ENCODE data around the gene FGF5. TPM values are rescaled to one million over a fixed set of nuclear protein-coding genes. Genes with fewer than 3 reads are reported as not detected.

Gene FGF5
- total RNA-seq, 1 experiment from 2014 or later, result not detected

DNA sequence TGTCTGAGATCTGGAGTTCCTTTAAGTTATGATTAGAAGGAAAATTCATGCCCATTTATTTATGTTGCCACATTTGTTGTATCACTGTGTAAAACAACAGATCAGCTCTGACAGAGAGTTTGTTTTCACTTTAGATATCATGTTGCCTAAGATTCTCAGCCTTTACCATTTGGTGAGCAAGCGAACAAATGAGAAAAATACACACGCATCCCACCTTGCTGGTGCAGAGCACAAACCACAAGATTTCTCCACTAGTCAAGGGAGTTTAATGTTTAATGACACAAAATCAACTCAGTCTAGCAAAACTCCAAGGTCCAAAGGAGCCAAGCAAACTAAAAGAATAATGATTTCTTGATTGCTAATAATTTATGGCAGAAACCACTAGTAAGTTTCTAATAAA lies 27.7 kb downstream of the FGF5 start:
- no TSS peak for BruUV-seq (replicated peaks)
- H3K9me3 ChIP-seq (ENCODE audit: control insufficient read depth in 1 of 2, insufficient read depth in 1 of 2, low read depth in 1 of 2, low read length in 2 of 2), result no peaks in the 10 kb centered on the region
- H3K36me3 ChIP-seq (ENCODE audit: control insufficient read depth in 1 of 2, insufficient read depth in 2 of 2, low read length in 2 of 2), result no peaks in the 10 kb centered on the region
- TF ChIP-seq, protein P1, sequence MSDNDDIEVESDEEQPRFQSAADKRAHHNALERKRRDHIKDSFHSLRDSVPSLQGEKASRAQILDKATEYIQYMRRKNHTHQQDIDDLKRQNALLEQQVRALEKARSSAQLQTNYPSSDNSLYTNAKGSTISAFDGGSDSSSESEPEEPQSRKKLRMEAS (IDR thresholded peaks at IDR 0.05), result no peak
- no peak for TF ChIP-seq TCF7L2 (IDR thresholded peaks at IDR 0.05; ENCODE audit: borderline replicate concordance, extremely low read depth, insufficient read depth, insufficient read length)
- no peak for TF ChIP-seq JUND (IDR thresholded peaks at IDR 0.05)
- TF ChIP-seq SP1 (IDR thresholded peaks at IDR 0.05; ENCODE audit: low read depth), result no peak
- no peak for TF ChIP-seq CBX3 (IDR thresholded peaks at IDR 0.05; ENCODE audit: low read depth)
- no peak for TF ChIP-seq EGR1 (IDR thresholded peaks at IDR 0.05; ENCODE audit: low read depth)
- no peak for TF ChIP-seq ELF1 (IDR thresholded peaks at IDR 0.05; ENCODE audit: borderline replicate concordance, low read depth)
- no peak for TF ChIP-seq FOSL1 (IDR thresholded peaks at IDR 0.05; ENCODE audit: low read depth)
- TF ChIP-seq SRF (IDR thresholded peaks at IDR 0.05; ENCODE audit: low read depth), result no peak
- H3K4me2 ChIP-seq (ENCODE audit: low read length), result no peak overlapping the region
- intact Hi-C loops (cut with micrococcal nuclease), result no loop called here
- ChIA-PET RAD21 (ENCODE audit: low non-redundant PET in 1 of 2, low total read pairs in 2 of 2, uncharacterized antibody in 2 of 2, unreplicated experiment in 2 of 2) (no interaction called here), CTCF (no interaction called here), POLR2A (no interaction called here)
- H3K4me3 ChIP-seq (replicated peaks in 1 of 2; ENCODE audit: low read depth in 1 of 2, low read length in 2 of 2), result no peak overlapping the region
- no peak for DNase-seq (ENCODE audit: low read depth, low spot score)
- no peaks in the 10 kb centered on the region for H4K20me1 ChIP-seq (ENCODE audit: insufficient read depth)
- no peaks in the 10 kb centered on the region for H3K79me2 ChIP-seq (ENCODE audit: insufficient read depth, low read length)
- H2AFZ ChIP-seq (ENCODE audit: low read depth, low read length, poor library complexity, severe bottlenecking), result no peak overlapping the region
- no peak overlapping the region for H3K27ac ChIP-seq (ENCODE audit: low read depth, low read length)
- H3K27me3 ChIP-seq (ENCODE audit: insufficient read depth, low read length), result peaks cover 52% of the 10 kb centered on the region
- H3K9me2 ChIP-seq (ENCODE audit: insufficient read depth), result no peaks in the 10 kb centered on the region
- no peaks in the 10 kb centered on the region for H3K4me1 ChIP-seq (ENCODE audit: control insufficient read depth in 1 of 2, insufficient read depth in 2 of 2, low read length in 2 of 2)
- ATAC-seq, result no peak
- no peak overlapping the region for H3K9ac ChIP-seq (ENCODE audit: low read length)

DNA sequence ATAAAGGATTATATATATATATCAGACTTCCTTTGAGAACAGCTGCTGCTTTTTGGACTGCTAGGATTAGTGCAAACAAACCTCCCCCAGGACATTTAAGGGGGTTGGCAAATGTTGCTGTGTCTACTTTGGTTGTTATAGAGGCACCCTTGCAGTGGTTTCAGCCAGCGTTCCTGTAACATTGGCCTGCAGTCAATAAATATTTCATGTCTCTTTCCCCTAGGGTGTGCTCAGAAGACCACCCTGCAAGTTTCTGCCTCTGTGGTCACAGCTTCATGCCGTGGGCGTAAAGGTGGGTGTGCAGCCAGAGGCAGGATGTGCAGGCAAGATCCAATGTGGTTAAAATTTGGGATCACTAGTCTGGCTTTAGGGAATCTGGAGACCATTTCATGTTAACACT lies 28.9 kb downstream of the FGF5 start:
- Histone ChIP-seq H3K4me1 (ENCODE audit: control insufficient read depth in 1 of 2, insufficient read depth in 2 of 2, low read length in 2 of 2) (no peaks in the 10 kb centered on the region), H3K4me3 (replicated peaks in 1 of 2; ENCODE audit: low read depth in 1 of 2, low read length in 2 of 2) (no peak overlapping the region), H4K20me1 (ENCODE audit: insufficient read depth) (no peaks in the 10 kb centered on the region), H3K79me2 (ENCODE audit: insufficient read depth, low read length) (no peaks in the 10 kb centered on the region), H2AFZ (ENCODE audit: low read depth, low read length, poor library complexity, severe bottlenecking) (no peak overlapping the region), H3K27me3 (ENCODE audit: insufficient read depth, low read length) (peaks cover 56% of the 10 kb centered on the region), H3K9me3 (ENCODE audit: control insufficient read depth in 1 of 2, insufficient read depth in 1 of 2, low read depth in 1 of 2, low read length in 2 of 2) (no peaks in the 10 kb centered on the region), H3K4me2 (ENCODE audit: low read length) (no peak overlapping the region), H3K27ac (ENCODE audit: low read depth, low read length) (no peak overlapping the region), H3K36me3 (ENCODE audit: control insufficient read depth in 1 of 2, insufficient read depth in 2 of 2, low read length in 2 of 2) (no peaks in the 10 kb centered on the region), H3K9me2 (ENCODE audit: insufficient read depth) (no peaks in the 10 kb centered on the region), H3K9ac (ENCODE audit: low read length) (no peak overlapping the region)
- ChIA-PET RAD21 (ENCODE audit: low non-redundant PET in 1 of 2, low total read pairs in 2 of 2, uncharacterized antibody in 2 of 2, unreplicated experiment in 2 of 2) (no interaction called here), CTCF (no interaction called here), POLR2A (no interaction called here)
- no TSS peak for BruUV-seq (replicated peaks)
- intact Hi-C loops (cut with micrococcal nuclease), result no loop called here
- ATAC-seq, result no peak
- DNase-seq (ENCODE audit: low read depth, low spot score), result no peak
- TF ChIP-seq SRF (IDR thresholded peaks at IDR 0.05; ENCODE audit: low read depth) (no peak), RAD21 (IDR thresholded peaks at IDR 0.05; ENCODE audit: low read depth) (no peak), SIN3A (IDR thresholded peaks at IDR 0.05; ENCODE audit: low read depth) (no peak), TCF7L2 (IDR thresholded peaks at IDR 0.05; ENCODE audit: borderline replicate concordance, extremely low read depth, insufficient read depth, insufficient read length) (no peak), POLR2A (IDR thresholded peaks at IDR 0.05; ENCODE audit: borderline replicate concordance, extremely low read depth, insufficient read depth, insufficient read length) (no peak), POLR2AphosphoS5 (IDR thresholded peaks at IDR 0.05; ENCODE audit: low read depth, low read length) (no peak), SP1 (IDR thresholded peaks at IDR 0.05; ENCODE audit: low read depth) (no peak), JUND (IDR thresholded peaks at IDR 0.05) (no peak), YY1 (IDR thresholded peaks at IDR 0.05; ENCODE audit: extremely low read depth, insufficient replicate concordance, low read depth, low read length) (no peak)
- TF ChIP-seq, protein P2, sequence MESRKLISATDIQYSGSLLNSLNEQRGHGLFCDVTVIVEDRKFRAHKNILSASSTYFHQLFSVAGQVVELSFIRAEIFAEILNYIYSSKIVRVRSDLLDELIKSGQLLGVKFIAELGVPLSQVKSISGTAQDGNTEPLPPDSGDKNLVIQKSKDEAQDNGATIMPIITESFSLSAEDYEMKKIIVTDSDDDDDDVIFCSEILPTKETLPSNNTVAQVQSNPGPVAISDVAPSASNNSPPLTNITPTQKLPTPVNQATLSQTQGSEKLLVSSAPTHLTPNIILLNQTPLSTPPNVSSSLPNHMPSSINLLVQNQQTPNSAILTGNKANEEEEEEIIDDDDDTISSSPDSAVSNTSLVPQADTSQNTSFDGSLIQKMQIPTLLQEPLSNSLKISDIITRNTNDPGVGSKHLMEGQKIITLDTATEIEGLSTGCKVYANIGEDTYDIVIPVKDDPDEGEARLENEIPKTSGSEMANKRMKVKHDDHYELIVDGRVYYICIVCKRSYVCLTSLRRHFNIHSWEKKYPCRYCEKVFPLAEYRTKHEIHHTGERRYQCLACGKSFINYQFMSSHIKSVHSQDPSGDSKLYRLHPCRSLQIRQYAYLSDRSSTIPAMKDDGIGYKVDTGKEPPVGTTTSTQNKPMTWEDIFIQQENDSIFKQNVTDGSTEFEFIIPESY (IDR thresholded peaks at IDR 0.05; ENCODE audit: extremely low read depth, insufficient replicate concordance, low read length), result no peak
- TF ChIP-seq, protein P3, sequence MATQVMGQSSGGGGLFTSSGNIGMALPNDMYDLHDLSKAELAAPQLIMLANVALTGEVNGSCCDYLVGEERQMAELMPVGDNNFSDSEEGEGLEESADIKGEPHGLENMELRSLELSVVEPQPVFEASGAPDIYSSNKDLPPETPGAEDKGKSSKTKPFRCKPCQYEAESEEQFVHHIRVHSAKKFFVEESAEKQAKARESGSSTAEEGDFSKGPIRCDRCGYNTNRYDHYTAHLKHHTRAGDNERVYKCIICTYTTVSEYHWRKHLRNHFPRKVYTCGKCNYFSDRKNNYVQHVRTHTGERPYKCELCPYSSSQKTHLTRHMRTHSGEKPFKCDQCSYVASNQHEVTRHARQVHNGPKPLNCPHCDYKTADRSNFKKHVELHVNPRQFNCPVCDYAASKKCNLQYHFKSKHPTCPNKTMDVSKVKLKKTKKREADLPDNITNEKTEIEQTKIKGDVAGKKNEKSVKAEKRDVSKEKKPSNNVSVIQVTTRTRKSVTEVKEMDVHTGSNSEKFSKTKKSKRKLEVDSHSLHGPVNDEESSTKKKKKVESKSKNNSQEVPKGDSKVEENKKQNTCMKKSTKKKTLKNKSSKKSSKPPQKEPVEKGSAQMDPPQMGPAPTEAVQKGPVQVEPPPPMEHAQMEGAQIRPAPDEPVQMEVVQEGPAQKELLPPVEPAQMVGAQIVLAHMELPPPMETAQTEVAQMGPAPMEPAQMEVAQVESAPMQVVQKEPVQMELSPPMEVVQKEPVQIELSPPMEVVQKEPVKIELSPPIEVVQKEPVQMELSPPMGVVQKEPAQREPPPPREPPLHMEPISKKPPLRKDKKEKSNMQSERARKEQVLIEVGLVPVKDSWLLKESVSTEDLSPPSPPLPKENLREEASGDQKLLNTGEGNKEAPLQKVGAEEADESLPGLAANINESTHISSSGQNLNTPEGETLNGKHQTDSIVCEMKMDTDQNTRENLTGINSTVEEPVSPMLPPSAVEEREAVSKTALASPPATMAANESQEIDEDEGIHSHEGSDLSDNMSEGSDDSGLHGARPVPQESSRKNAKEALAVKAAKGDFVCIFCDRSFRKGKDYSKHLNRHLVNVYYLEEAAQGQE (IDR thresholded peaks at IDR 0.05; ENCODE audit: low read depth), result no peak
